Measurements from ENCODE around the gene MPDU1.
"Not testable (repeated sequence)": the region's sequence is repeated elsewhere in the genome, so short reads cannot be mapped to it uniquely, and the experiment has no call there.

MPDU1 gene

DNA sequence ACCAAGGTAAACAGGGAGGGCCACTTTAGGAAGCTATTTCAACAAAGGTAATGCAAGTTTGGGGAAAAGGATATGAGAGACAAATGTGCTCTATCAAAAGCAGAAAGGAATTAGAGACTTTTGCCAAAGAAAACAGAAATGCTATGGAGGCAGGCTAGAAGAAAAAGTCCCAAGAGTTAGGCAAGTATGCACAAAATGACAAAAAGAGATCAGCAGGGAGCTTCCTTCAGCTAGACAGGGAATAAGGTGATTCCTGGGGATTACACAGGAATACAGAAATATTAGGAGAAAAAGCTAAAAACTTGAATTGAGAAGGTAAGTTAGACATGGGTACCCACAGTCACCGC lies 28.6 kb downstream of the MPDU1 start:
- peaks cover 3% of the 10 kb centered on the region for H3K36me3 Mint-ChIP-seq
- H3K4me1 Mint-ChIP-seq (ENCODE audit: low read depth): peaks cover 38% of the 10 kb centered on the region
- H3K9me3 Mint-ChIP-seq (ENCODE audit: low read depth): no peaks in the 10 kb centered on the region
- peak overlapping the region; percentile 95 for H3K4me3 Mint-ChIP-seq
- no peaks in the 10 kb centered on the region for H3K27me3 Mint-ChIP-seq
- H3K27ac Mint-ChIP-seq: peak overlapping the region; percentile 7

DNA sequence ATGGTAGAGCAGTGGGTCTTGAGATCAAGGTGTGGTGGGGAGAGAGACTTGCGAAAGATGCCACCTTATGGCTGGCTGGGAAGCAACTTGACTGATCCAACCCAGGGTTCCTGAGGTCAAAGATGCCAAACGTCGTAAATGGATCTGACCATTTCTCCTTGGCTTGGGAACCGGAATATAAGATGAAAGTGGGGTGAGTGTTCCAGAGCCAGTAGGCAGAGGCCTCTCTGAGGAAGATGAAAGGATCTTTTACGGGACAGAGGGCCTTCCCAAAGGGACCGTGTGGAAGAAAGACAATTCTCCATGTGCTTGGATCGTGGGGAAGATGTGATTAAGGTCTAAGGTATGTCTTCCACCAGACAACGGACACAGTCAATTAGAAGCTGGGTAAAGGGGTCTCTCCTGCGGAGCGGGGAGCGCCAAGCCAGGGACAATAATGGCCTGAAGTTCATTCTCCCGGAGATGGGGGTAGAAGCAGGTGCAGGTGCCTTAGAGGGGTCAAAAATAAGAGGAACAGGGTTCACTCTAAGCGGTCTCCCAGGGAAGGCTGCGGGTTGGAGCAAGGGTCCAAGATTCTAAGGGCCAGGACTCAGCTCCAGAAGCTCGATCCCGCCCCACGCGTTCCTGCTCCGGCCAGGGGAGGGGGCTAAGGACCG lies 30.2 kb downstream of the MPDU1 start:
- Mint-ChIP-seq H3K36me3 (peaks cover 3% of the 10 kb centered on the region), H3K9me3 (ENCODE audit: low read depth) (no peaks in the 10 kb centered on the region), H3K27ac (peak overlapping the region; percentile 92), H3K4me1 (ENCODE audit: low read depth) (peaks cover 38% of the 10 kb centered on the region), H3K4me3 (peak overlapping the region; percentile 95), H3K27me3 (no peaks in the 10 kb centered on the region)

DNA sequence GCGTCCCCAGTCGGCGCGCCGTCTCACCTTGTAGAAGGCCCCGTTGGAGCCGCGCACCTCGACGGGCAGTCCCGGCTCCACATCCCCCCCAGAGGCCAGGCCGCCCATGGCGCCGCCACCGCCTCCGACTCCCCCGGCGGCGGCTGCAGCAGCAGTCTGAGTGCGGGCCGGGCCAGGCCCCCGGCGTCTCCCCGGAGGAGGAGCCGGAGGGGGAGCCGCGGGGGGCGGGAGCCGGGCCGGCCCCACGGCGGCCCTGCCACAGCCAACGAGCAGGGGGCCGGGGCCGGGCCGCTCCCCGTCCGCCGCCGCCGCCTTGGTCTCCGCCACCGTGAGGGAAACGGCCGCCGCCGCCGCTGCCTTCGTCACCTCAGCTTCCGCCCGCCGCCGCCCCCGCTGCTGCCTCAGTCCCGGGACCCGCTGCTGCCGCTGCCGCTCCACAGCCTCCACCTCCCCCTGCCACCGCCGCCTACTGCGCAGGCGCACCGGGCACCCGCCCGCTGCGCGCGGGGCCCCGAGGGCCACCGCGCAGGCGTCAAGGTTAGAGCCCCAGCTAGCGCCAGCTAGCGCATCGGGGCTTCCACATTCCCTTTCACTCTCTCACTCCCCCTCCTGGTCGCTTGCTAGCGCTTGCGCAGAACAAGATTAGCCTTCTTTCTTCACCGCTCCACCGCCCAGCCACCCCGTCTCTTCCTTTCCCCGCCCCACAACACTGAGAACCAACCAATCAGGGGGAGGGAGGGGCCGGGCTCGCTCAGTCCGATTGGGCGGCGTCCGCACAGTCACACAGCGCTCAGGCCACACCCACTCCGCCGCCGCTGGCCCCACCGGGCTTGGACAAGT lies 31.0 kb downstream of the MPDU1 start, which contains the start of gene FXR2:
Gene FXR2 (minus strand): TSS at position 473 of the 840 bp plus-strand sequence. CDS start 365 bp downstream, at position 108.
- H3K4me3 Mint-ChIP-seq: peak within 1 kb of the TSS; percentile 95
- H3K36me3 Mint-ChIP-seq: peaks cover 3% of the 10 kb centered on the region
- peaks cover 33% of the 10 kb centered on the region for H3K4me1 Mint-ChIP-seq (ENCODE audit: low read depth)
- peak within 1 kb of the TSS; percentile 92 for H3K27ac Mint-ChIP-seq
- no peaks in the 10 kb centered on the region for H3K27me3 Mint-ChIP-seq
- no peaks in the 10 kb centered on the region for H3K9me3 Mint-ChIP-seq (ENCODE audit: low read depth)

DNA sequence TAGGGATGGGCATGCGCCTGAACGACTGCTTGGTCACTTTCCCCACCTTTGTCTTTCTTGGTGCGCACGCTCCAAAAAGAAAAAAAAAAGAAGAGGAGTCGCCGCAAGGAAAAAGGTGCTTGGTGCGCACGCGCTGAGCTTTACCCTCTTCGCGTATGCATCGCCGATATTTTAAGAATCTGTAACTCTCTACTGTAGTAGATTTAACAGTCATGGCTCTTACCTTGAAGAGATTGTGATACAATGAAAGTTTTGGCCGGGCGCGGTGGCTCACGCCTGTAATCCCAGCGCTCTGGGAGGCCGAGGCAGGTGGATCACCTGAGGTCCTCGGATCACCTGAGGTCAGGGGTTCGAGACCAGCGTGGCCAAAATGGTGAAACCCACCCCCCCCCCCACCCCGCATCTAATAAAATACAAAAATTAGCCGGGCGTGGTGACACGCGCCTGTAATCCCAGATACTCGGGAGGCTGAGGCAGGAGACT lies 31.7 kb downstream of the MPDU1 start:
- Mint-ChIP-seq H3K27me3 (no peaks in the 10 kb centered on the region), H3K9me3 (ENCODE audit: low read depth) (no peaks in the 10 kb centered on the region), H3K4me1 (ENCODE audit: low read depth) (peaks cover 31% of the 10 kb centered on the region), H3K36me3 (peaks cover 3% of the 10 kb centered on the region), H3K4me3 (peak overlapping the region; percentile 83), H3K27ac (peak overlapping the region; percentile 85)

DNA sequence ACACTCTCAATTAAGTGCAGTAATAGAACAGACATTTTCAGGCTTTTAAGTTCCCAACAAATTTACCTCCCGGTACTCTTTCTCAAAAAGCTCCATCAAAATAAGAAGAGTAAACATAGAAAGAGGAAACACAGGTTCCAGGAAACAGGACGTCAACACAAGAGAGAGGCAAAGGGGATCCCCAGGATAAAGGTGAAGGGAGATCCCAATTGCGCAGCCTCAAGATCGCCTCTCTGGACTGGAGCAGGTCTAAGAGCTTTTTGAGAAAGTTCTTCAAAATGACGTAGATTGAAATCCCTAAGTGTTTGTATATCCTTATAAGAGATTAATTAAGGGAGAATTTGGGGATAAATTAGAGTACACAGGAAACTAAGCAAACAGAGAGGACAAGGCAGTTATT lies 35.0 kb downstream of the MPDU1 start:
- Mint-ChIP-seq H3K27me3 (no peaks in the 10 kb centered on the region), H3K27ac (no peak overlapping the region), H3K4me3 (no peak overlapping the region), H3K36me3 (no peaks in the 10 kb centered on the region), H3K4me1 (ENCODE audit: low read depth) (peaks cover 4% of the 10 kb centered on the region), H3K9me3 (ENCODE audit: low read depth) (no peaks in the 10 kb centered on the region)

DNA sequence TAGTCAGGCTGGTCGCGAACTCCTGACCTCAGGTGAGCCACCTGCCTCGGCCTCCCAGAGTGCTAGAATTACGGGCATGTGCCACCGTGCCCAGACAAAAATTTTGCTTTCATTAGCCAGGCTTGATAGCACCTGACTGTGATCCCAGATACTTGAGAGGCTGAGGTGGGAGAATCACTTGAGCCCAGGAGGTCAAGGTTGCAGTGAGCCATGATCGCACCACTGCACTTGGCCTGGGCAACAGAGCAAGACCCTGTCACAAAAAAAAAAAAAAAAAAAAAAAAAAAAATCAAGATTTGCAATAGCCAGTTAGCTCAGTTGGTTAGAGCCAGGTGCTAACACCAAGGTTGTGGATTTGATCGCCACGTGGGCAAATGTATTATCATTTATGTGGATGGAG lies 37.2 kb downstream of the MPDU1 start:
- no peak overlapping the region for H3K27ac Mint-ChIP-seq
- no peak overlapping the region for H3K4me3 Mint-ChIP-seq
- no peaks in the 10 kb centered on the region for H3K36me3 Mint-ChIP-seq
- no peaks in the 10 kb centered on the region for H3K4me1 Mint-ChIP-seq (ENCODE audit: low read depth)
- no peaks in the 10 kb centered on the region for H3K27me3 Mint-ChIP-seq
- H3K9me3 Mint-ChIP-seq (ENCODE audit: low read depth): no peaks in the 10 kb centered on the region

DNA sequence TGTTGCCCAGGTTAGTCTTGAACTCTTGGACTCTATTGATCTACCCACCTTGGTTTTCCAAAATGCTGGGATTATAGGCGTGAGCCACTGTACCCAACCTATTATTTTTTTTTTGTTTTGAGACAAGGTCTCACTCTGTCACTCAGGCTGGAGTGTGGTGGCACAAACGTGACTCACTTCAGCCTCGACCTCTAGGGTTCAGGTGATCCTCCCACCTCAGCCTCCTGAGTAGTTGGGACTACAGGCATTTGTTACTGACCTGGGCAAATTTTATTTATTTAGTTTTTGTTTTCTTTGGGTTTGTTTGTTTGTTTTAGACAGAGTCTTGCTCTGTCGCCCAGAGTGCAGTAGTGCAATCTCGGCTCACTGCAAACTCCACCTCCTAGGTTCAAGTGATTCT lies 40.0 kb downstream of the MPDU1 start:
- no peaks in the 10 kb centered on the region for H3K9me3 Mint-ChIP-seq (ENCODE audit: low read depth)
- no peaks in the 10 kb centered on the region for H3K27me3 Mint-ChIP-seq
- no peak overlapping the region for H3K27ac Mint-ChIP-seq
- H3K4me3 Mint-ChIP-seq: no peak overlapping the region
- peaks cover 2% of the 10 kb centered on the region for H3K36me3 Mint-ChIP-seq
- H3K4me1 Mint-ChIP-seq (ENCODE audit: low read depth): peaks cover 13% of the 10 kb centered on the region

DNA sequence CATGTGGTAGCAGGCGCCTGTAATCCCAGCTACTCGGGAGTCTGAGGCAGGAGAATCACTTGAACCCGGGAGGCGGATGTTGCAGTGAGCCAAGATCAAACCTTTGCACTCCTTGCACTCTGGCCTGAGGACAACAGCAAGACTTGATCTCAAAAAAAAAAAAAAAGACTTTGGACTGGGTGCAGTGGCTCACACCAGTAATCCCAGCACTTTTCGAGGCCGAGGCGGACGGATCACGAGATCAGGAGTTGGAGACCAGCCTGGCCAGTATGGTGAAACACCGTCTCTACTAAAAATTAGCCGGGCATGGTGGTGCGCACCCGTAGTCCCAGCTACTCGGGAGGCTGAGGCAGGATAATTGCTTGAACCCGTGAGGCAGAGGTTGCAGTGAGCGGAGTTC lies 42.1 kb downstream of the MPDU1 start:
- H3K36me3 Mint-ChIP-seq; H3K27ac Mint-ChIP-seq; H3K27me3 Mint-ChIP-seq; H3K9me3 Mint-ChIP-seq (ENCODE audit: low read depth); H3K4me3 Mint-ChIP-seq: not testable (repeated sequence)
- peaks cover 13% of the 10 kb centered on the region for H3K4me1 Mint-ChIP-seq (ENCODE audit: low read depth)

DNA sequence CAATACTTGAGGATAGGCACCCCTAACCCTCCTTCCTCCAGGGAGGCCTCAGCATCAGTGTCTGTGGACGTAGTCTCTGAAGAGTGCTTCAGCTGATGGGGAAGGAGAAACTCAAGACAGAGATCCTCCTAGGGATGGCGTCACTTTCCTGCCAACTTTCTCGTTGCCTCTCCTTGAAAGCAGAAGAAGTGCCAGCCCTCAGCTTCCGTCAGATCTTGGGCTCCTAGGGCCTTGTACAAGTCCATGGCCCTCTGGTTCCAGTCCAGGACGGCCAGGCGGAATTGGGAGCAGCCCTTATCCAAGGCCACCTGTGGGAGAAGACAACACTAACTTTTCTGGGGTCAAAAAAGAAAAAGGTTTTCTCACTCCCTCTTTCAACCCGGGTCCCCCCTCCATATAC lies 42.7 kb downstream of the MPDU1 start:
- no peaks in the 10 kb centered on the region for H3K27me3 Mint-ChIP-seq
- no peak overlapping the region for H3K27ac Mint-ChIP-seq
- peaks cover 2% of the 10 kb centered on the region for H3K36me3 Mint-ChIP-seq
- H3K9me3 Mint-ChIP-seq (ENCODE audit: low read depth): no peaks in the 10 kb centered on the region
- peak overlapping the region; percentile 90 for H3K4me3 Mint-ChIP-seq
- peaks cover 13% of the 10 kb centered on the region for H3K4me1 Mint-ChIP-seq (ENCODE audit: low read depth)

DNA sequence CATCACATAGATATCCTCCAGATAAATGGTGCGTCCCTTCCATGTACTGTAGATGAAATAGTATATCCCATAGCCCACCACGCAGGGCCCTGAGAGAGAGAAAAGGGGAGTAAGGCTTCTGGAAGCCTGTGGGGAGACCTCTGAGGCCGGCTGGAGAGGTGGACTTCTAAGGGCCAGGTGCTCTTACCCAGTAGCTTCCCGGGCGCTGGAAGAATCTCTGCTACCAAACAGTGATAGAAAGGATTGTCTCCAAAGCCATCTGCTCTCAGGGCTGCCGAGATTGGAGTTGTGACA lies 43.3 kb downstream of the MPDU1 start:
- Mint-ChIP-seq H3K4me1 (ENCODE audit: low read depth) (peaks cover 13% of the 10 kb centered on the region), H3K27ac (no peak overlapping the region), H3K4me3 (peak overlapping the region; percentile 90), H3K9me3 (ENCODE audit: low read depth) (no peaks in the 10 kb centered on the region), H3K36me3 (peaks cover 2% of the 10 kb centered on the region), H3K27me3 (no peaks in the 10 kb centered on the region)

DNA sequence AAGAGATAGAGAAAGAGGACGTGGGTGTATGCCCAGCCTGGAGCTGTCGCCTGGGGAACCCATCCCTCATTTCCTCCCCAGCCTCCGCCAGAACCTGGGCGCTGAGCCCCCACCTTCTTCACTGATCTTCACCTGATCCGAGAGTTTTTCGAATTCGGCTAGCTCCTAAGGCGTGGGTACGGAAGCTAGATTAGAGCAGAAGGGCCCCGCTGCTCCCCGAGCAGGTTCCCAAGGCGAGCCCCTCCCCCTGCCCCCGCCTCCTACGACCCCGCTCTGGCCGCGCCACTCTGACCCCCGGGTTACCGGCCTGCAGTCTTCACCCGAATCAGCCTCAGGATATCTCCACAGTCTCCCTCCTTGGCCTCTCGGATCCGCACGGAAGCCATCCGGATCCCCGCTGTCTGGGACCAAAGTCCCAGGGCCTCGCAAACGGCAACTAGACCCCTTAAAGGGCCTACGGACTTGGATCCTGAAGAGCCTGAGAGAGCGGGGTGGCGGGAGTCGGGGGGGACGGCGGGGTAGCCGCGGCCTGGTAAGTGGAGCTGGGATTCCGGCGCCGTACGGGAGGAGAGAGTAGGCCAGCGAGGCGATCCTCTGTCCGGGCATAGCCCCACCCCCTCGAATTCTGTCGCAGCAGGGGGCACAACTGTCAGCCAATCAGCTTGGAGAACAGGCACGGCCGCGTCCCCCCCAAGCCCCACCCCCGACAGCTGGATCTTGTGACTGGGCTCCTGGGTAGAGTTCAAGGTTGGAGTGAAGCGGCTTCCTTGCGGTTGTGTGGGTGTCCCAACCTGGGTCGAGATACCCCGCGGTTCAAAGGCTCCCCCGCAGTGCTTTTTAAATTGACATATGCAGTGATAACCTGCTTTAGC lies 43.8 kb downstream of the MPDU1 start, which contains the start of gene SAT2:
Gene SAT2 (minus strand): TSS at position 572 of the 872 bp plus-strand sequence. CDS start 186 bp downstream, at position 386.
- no peaks in the 10 kb centered on the region for H3K27me3 Mint-ChIP-seq
- peak within 1 kb of the TSS; percentile 54 for H3K27ac Mint-ChIP-seq
- peaks cover 2% of the 10 kb centered on the region for H3K36me3 Mint-ChIP-seq
- H3K9me3 Mint-ChIP-seq (ENCODE audit: low read depth): no peaks in the 10 kb centered on the region
- H3K4me3 Mint-ChIP-seq: peak within 1 kb of the TSS; percentile 90
- peaks cover 13% of the 10 kb centered on the region for H3K4me1 Mint-ChIP-seq (ENCODE audit: low read depth)

DNA sequence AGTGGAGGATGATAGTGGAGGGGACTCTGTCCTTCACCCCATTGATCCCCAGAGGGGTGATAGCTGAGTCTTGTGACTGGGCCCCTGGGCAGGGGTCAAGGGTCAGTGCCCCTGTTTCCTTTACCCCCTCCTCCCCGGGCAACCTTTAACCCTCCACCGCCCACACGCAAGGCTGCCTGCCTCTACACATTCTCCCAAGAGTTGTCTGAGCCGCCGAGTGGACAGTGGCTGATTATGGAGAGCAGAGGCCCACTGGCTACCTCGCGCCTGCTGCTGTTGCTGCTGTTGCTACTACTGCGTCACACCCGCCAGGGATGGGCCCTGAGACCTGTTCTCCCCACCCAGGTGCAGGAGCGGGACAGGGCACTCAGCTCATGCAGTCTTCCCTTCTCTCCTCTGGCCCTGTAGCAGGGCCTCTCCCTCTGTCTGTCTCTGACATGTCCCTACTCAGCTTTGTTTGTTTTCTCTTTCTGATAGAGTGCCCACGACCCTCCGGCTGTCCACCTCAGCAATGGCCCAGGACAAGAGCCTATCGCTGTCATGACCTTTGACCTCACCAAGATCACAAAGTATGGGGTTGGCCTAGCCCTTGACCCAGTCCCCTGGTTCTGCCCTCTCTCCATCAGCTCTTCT lies 46.4 kb downstream of the MPDU1 start, which contains the start of gene SHBG:
Gene SHBG (plus strand): TSS at position 197 of the 633 bp plus-strand sequence. CDS start 38 bp downstream, at position 235.
- Mint-ChIP-seq H3K4me1 (ENCODE audit: low read depth) (peaks cover 13% of the 10 kb centered on the region), H3K36me3 (peaks cover 2% of the 10 kb centered on the region), H3K4me3 (no peak within 1 kb of the TSS), H3K27me3 (no peaks in the 10 kb centered on the region), H3K9me3 (ENCODE audit: low read depth) (no peaks in the 10 kb centered on the region), H3K27ac (no peak within 1 kb of the TSS)

DNA sequence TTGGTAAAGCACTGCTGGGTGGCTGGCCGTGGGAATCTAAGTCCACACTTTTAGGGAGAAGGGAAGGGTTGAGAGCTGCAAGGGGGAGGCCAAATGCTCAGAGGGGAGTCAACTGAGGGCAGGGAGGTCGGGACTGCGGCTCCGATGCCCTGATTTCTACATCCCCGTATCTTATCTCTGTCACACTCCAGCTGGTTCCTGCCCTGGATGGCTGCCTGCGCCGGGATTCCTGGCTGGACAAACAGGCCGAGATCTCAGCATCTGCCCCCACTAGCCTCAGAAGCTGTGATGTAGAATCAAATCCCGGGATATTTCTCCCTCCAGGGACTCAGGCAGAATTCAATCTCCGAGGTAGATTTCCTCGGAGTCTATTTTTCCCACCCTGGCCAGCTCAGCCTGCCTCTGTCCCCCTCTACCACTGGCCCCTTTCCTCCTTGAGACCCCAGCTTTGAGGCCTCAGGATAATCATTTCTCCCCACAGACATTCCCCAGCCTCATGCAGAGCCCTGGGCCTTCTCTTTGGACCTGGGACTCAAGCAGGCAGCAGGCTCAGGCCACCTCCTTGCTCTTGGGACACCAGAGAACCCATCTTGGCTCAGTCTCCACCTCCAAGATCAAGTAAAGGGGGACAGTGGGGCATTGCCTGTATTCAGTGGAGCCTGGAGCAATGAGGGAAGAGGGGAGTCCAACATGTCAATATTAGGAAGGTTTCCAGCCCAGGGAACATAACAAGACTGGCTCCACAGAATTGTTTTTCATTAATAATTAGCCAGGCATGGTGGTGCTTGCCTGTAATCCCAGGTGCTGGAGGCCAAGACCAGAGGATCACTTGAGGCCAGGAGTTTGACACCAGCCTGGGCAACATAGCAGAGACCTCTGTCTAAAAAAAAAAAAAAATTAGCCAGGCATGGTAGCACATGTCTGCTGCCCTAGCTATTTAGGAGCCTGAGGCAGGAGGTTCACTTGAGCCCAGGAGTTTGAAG lies 48.0 kb downstream of the MPDU1 start:
- no peak overlapping the region for H3K4me3 Mint-ChIP-seq
- H3K27me3 Mint-ChIP-seq: no peaks in the 10 kb centered on the region
- H3K4me1 Mint-ChIP-seq (ENCODE audit: low read depth): peaks cover 8% of the 10 kb centered on the region
- H3K9me3 Mint-ChIP-seq (ENCODE audit: low read depth): no peaks in the 10 kb centered on the region
- H3K27ac Mint-ChIP-seq: no peak overlapping the region
- H3K36me3 Mint-ChIP-seq: no peaks in the 10 kb centered on the region
